Neural cell (in vitro differentiated cells): ENCODE results near the gene KLC3. TPM values are rescaled to one million over a fixed set of nuclear protein-coding genes. Genes with fewer than 3 reads are reported as not detected.

Source experiments
- H2AFZ ChIP-seq: fragments of 200-600, 300-800 bp; sonication (generic), shearing (Covaris generic); 2 replicates; pipeline ENCODE4 v1.6.0; 2014; ENCODE audit warnings: low read depth, mild to moderate bottlenecking, antibody characterized with exemption, low read length, moderate library complexity
- H3F3A ChIP-seq: fragments of 200-600 bp; shearing (Covaris generic); 2 replicates; pipeline ENCODE4 v1.6.1; 2016; ENCODE audit warnings: mild to moderate bottlenecking, moderate library complexity, mixed read lengths, antibody characterized with exemption, low read length; ENCODE audit not compliant: insufficient read depth, poor library complexity, severe bottlenecking
- H3K27ac ChIP-seq: fragments of 200-600, 300-800 bp; sonication (generic), shearing (Covaris generic); 2 replicates; pipeline ENCODE4 v1.5.1; 2014; ENCODE audit warnings: mild to moderate bottlenecking, low read length, moderate library complexity
- H3K27me3 ChIP-seq: fragments of 300-800, 200-600 bp; sonication (generic), shearing (Covaris generic); 2 replicates; pipeline ENCODE4 v1.6.0; 2014; ENCODE audit warnings: mild to moderate bottlenecking, low read depth, low read length, moderate library complexity; ENCODE audit not compliant: insufficient read depth
- H3K36me3 ChIP-seq: fragments of 300-800, 200-600 bp; sonication (generic), shearing (Covaris generic); 2 replicates; pipeline ENCODE4 v1.5.1; 2014; ENCODE audit warnings: mild to moderate bottlenecking, antibody characterized with exemption, low read length, moderate library complexity; ENCODE audit not compliant: insufficient read depth
- H3K4me2 ChIP-seq: fragments of 300-800, 200-600 bp; sonication (generic), shearing (Covaris generic); 2 replicates; pipeline ENCODE4 v1.6.0; 2014; ENCODE audit warnings: mild to moderate bottlenecking, low read length
- H3K4me3 ChIP-seq: fragments of 300-800, 200-600 bp; sonication (generic), shearing (Covaris generic); 2 replicates; pipeline ENCODE4 v1.5.1; 2014; ENCODE audit warnings: mild to moderate bottlenecking, low read length, moderate library complexity
- H3K79me2 ChIP-seq: fragments of 200-600 bp; shearing (Covaris generic); replicated peaks from 2 replicates; pipeline ENCODE4 v1.6.0; 2014; ENCODE audit warnings: mild to moderate bottlenecking, low read length, moderate library complexity; ENCODE audit not compliant: insufficient read depth
- H3K9ac ChIP-seq: fragments of 300-800, 200-600 bp; sonication (generic), shearing (Covaris generic); 2 replicates; pipeline ENCODE4 v1.6.1; 2016; ENCODE audit warnings: mild to moderate bottlenecking, low read length, mixed read lengths
- H3K9me2 ChIP-seq: fragments of 200-600 bp; shearing (Covaris generic); 2 replicates; pipeline ENCODE4 v1.6.1; 2016; ENCODE audit warnings: mild to moderate bottlenecking, low read length, mixed read lengths; ENCODE audit not compliant: insufficient read depth
- H3K9me3 ChIP-seq: fragments of 200-600, 300-800 bp; sonication (generic), shearing (Covaris generic); 2 replicates; pipeline ENCODE4 v1.6.1; 2016; ENCODE audit warnings: mild to moderate bottlenecking, mixed run types, low read length, moderate library complexity, mixed read lengths
- H4K20me1 ChIP-seq: fragments of 200-600 bp; shearing (Covaris generic); 2 replicates; pipeline ENCODE4 v1.6.1; 2016; ENCODE audit warnings: mild to moderate bottlenecking, mixed run types; ENCODE audit not compliant: insufficient read depth
- CTCF ChIP-seq: fragments of 450-650 bp; IDR thresholded peaks from 2 replicates; pipeline ENCODE4 v1.5.1; 2014; ENCODE audit warnings: antibody characterized with exemption, mild to moderate bottlenecking, moderate library complexity; ENCODE audit not compliant: poor library complexity, severe bottlenecking
- EP300 ChIP-seq: fragments of 450-650 bp; conservative IDR thresholded peaks from 2 replicates; pipeline ENCODE4 v1.6.1; 2014; ENCODE audit warnings: antibody characterized with exemption, mild to moderate bottlenecking, moderate library complexity; ENCODE audit not compliant: poor library complexity, severe bottlenecking
- EZH2 ChIP-seq: fragments of 200-600, 300-800 bp; shearing (Covaris generic), sonication (generic); IDR thresholded peaks from 2 replicates; pipeline ENCODE4 v1.6.1; 2014; ENCODE audit warnings: antibody characterized with exemption, low read length, borderline replicate concordance, mild to moderate bottlenecking; ENCODE audit not compliant: insufficient read depth, poor library complexity, severe bottlenecking
- MXI1 ChIP-seq: fragments of 450-650 bp; conservative IDR thresholded peaks from 2 replicates; pipeline ENCODE4 v1.6.1; 2014; ENCODE audit warnings: antibody characterized with exemption, mild to moderate bottlenecking; ENCODE audit not compliant: poor library complexity, severe bottlenecking
- POLR2AphosphoS5 ChIP-seq: IDR thresholded peaks from 2 replicates; pipeline ENCODE4 v1.6.1; 2012
- RAD21 ChIP-seq: fragments of 450-650 bp; conservative IDR thresholded peaks from 2 replicates; pipeline ENCODE4 v1.6.1; 2014; ENCODE audit warnings: antibody characterized with exemption, mild to moderate bottlenecking, moderate library complexity
- SMC3 ChIP-seq: fragments of 450-650 bp; conservative IDR thresholded peaks from 2 replicates; pipeline ENCODE4 v1.6.1; 2014; ENCODE audit warnings: antibody characterized with exemption, mild to moderate bottlenecking, moderate library complexity; ENCODE audit not compliant: poor library complexity
- TAF1 ChIP-seq: IDR thresholded peaks from 2 replicates; pipeline ENCODE4 v1.6.1; 2012; ENCODE audit warnings: low read depth
- polyA plus RNA-seq: library from polyadenylated mRNA; depleted of rRNA; stranded (reverse); fragments of >200 nt; gene quantifications from 2 replicates; pipeline ENCODE4 v1.2.3, GENCODE V29; 2014
- TF ChIP-seq, protein P1 (sequence below): IDR thresholded peaks from 2 replicates; pipeline ENCODE4 v1.6.1; 2012; ENCODE audit warnings: borderline replicate concordance

The KLC3 gene
- polyA plus RNA-seq, 1 donor from 2014 or later: not detected

GRCh38 chr19:45354241-45354842, 13.8 kb downstream of the KLC3 start:
- no peak for TF ChIP-seq MXI1
- no peak for TF ChIP-seq EZH2
- TF ChIP-seq EP300: no peak
- TF ChIP-seq POLR2AphosphoS5: no peak
- no peak for TF ChIP-seq CTCF
- no peak for TF ChIP-seq SMC3
- no peak for TF ChIP-seq TAF1
- no peak for TF ChIP-seq RAD21
- Histone ChIP-seq H3K9me3 (no peaks in the 10 kb centered on the region), H3K4me2 (no peak overlapping the region), H3K36me3 (no peaks in the 10 kb centered on the region), H3K27ac (no peak overlapping the region), H3K9me2 (no peaks in the 10 kb centered on the region), H3K9ac (no peak overlapping the region), H3F3A (no peaks in the 10 kb centered on the region), H4K20me1 (no peaks in the 10 kb centered on the region), H2AFZ (no peak overlapping the region), H3K4me3 (no peak overlapping the region), H3K79me2 (no peaks in the 10 kb centered on the region), H3K27me3 (no peaks in the 10 kb centered on the region)

- Histone ChIP-seq H2AFZ (no peak overlapping the region), H3K4me2 (no peak overlapping the region), H3K9me2 (no peaks in the 10 kb centered on the region), H3K27me3 (no peaks in the 10 kb centered on the region), H3K9ac (no peak overlapping the region), H3F3A (no peaks in the 10 kb centered on the region), H3K79me2 (no peaks in the 10 kb centered on the region), H4K20me1 (no peaks in the 10 kb centered on the region), H3K36me3 (no peaks in the 10 kb centered on the region), H3K9me3 (no peaks in the 10 kb centered on the region), H3K4me3 (no peak overlapping the region), H3K27ac (no peak overlapping the region)
- TF ChIP-seq, protein P1, sequence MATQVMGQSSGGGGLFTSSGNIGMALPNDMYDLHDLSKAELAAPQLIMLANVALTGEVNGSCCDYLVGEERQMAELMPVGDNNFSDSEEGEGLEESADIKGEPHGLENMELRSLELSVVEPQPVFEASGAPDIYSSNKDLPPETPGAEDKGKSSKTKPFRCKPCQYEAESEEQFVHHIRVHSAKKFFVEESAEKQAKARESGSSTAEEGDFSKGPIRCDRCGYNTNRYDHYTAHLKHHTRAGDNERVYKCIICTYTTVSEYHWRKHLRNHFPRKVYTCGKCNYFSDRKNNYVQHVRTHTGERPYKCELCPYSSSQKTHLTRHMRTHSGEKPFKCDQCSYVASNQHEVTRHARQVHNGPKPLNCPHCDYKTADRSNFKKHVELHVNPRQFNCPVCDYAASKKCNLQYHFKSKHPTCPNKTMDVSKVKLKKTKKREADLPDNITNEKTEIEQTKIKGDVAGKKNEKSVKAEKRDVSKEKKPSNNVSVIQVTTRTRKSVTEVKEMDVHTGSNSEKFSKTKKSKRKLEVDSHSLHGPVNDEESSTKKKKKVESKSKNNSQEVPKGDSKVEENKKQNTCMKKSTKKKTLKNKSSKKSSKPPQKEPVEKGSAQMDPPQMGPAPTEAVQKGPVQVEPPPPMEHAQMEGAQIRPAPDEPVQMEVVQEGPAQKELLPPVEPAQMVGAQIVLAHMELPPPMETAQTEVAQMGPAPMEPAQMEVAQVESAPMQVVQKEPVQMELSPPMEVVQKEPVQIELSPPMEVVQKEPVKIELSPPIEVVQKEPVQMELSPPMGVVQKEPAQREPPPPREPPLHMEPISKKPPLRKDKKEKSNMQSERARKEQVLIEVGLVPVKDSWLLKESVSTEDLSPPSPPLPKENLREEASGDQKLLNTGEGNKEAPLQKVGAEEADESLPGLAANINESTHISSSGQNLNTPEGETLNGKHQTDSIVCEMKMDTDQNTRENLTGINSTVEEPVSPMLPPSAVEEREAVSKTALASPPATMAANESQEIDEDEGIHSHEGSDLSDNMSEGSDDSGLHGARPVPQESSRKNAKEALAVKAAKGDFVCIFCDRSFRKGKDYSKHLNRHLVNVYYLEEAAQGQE: no peak
- TF ChIP-seq EP300 (no peak), EZH2 (no peak), TAF1 (no peak), MXI1 (no peak), RAD21 (no peak), POLR2AphosphoS5 (no peak)
These were observed 14.9 kb downstream of the KLC3 start for GRCh38 chr19:45355402-45355801.
